ENCODE data around the gene TCEANC.
A peak's percentile ranks its signal among the peaks of the same experiment; 100 is the strongest.
"Not testable (repeated sequence)": the region's sequence is repeated elsewhere in the genome, so short reads cannot be mapped to it uniquely, and the experiment has no call there.

The TCEANC gene

GRCh38 chrX:13652850-13653693 is at the start of gene TCEANC:
TCEANC (plus strand) TSS chrX:13653141; CDS start chrX:13662509, 9,368 bp downstream.
- DNase-seq (ENCODE audit: low spot score): peak; percentile 88

GRCh38 chrX:13605611-13606010 is 47.3 kb upstream of the TCEANC start:
- DNase-seq (ENCODE audit: low spot score): no peak

- no peak for DNase-seq (ENCODE audit: low spot score)
Measured at GRCh38 chrX:13607331-13607995, 45.5 kb upstream of the TCEANC start.

- DNase-seq (ENCODE audit: low spot score): peak; percentile 18
Measured at GRCh38 chrX:13607996-13608365, 45.0 kb upstream of the TCEANC start.

GRCh38 chrX:13614154-13614553 is 38.8 kb upstream of the TCEANC start:
- no peak for DNase-seq (ENCODE audit: low spot score)

GRCh38 chrX:13620207-13620606 is 32.7 kb upstream of the TCEANC start:
- DNase-seq (ENCODE audit: low spot score): no peak

- DNase-seq (ENCODE audit: low spot score): no peak
Measured at GRCh38 chrX:13622401-13622964, 30.5 kb upstream of the TCEANC start.

- no peak for DNase-seq (ENCODE audit: low spot score)
Measured at GRCh38 chrX:13627306-13627705, 25.6 kb upstream of the TCEANC start.

GRCh38 chrX:13637224-13637623 is 15.7 kb upstream of the TCEANC start:
- not testable (repeated sequence) for DNase-seq (ENCODE audit: low spot score)

GRCh38 chrX:13638021-13638420 is 14.9 kb upstream of the TCEANC start:
- no peak for DNase-seq (ENCODE audit: low spot score)

- no peak for DNase-seq (ENCODE audit: low spot score)
Measured at GRCh38 chrX:13638826-13639225, 14.1 kb upstream of the TCEANC start.

- DNase-seq (ENCODE audit: low spot score): not testable (repeated sequence)
Measured at GRCh38 chrX:13641684-13642083, 11.3 kb upstream of the TCEANC start.

GRCh38 chrX:13645464-13646153 is 7.3 kb upstream of the TCEANC start:
- no peak for DNase-seq (ENCODE audit: low spot score)

GRCh38 chrX:13646154-13646549 is 6.8 kb upstream of the TCEANC start:
- peak; percentile 34 for DNase-seq (ENCODE audit: low spot score)

GRCh38 chrX:13647709-13648212 is 5.2 kb upstream of the TCEANC start:
- DNase-seq (ENCODE audit: low spot score): no peak

- DNase-seq (ENCODE audit: low spot score): not testable (repeated sequence)
Measured at GRCh38 chrX:13648336-13648735, 4.6 kb upstream of the TCEANC start.

- DNase-seq (ENCODE audit: low spot score): no peak
Measured at GRCh38 chrX:13649838-13650237, 3.1 kb upstream of the TCEANC start.

GRCh38 chrX:13650318-13650717 is 2.6 kb upstream of the TCEANC start:
- DNase-seq (ENCODE audit: low spot score): no peak

- no peak for DNase-seq (ENCODE audit: low spot score)
Measured at GRCh38 chrX:13651150-13651549, 1.8 kb upstream of the TCEANC start.

GRCh38 chrX:13652287-13652793 is 601 bp upstream of the TCEANC start:
- no peak for DNase-seq (ENCODE audit: low spot score)

GRCh38 chrX:13654116-13654515 is 1.2 kb downstream of the TCEANC start:
- no peak for DNase-seq (ENCODE audit: low spot score)

GRCh38 chrX:13655674-13656073 is 2.7 kb downstream of the TCEANC start:
- no peak for DNase-seq (ENCODE audit: low spot score)

Data from iPS-NIHi11 (cell line).